Measurements from ENCODE around the gene TBC1D22A.

TBC1D22A gene

DNA sequence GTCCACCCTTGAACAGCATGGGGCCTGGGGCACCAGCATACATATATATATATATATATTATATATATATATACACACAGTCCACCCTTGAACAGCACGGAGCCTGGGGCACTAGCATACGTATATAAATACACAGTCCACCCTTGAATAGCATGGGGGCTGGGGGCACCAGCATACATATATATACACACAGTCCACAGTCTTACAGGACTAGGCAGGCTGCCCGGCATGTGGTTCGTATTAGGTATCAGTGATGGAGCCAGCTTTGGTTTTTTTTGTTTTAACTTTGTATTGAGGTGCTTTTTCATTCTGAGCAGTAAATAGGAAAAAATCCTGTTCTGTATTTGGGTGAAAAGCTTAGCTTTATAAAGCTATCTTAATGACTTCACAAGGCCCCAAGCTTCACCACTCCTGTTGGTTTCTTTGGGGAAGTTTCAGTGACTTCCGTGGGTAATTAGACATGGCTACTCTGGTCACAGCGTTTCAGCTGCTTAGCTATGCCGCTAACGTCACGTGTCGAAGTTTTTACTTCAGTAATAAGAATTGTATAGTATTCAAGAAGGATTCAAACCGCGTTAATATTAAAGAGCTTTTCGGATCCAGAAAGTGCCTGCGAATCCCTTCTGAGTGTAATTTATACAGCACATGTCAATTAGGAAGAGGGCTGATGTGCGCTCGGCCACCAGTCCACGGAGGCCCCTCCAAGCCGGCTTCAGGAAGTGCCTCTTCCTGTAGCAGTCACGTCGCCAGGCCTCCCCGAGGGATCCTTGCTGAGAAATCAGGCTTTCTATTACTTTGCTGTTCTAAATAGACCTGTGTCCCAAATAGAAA is 179.7 kb downstream of the TBC1D22A start:
- no peak for DNase-seq

DNA sequence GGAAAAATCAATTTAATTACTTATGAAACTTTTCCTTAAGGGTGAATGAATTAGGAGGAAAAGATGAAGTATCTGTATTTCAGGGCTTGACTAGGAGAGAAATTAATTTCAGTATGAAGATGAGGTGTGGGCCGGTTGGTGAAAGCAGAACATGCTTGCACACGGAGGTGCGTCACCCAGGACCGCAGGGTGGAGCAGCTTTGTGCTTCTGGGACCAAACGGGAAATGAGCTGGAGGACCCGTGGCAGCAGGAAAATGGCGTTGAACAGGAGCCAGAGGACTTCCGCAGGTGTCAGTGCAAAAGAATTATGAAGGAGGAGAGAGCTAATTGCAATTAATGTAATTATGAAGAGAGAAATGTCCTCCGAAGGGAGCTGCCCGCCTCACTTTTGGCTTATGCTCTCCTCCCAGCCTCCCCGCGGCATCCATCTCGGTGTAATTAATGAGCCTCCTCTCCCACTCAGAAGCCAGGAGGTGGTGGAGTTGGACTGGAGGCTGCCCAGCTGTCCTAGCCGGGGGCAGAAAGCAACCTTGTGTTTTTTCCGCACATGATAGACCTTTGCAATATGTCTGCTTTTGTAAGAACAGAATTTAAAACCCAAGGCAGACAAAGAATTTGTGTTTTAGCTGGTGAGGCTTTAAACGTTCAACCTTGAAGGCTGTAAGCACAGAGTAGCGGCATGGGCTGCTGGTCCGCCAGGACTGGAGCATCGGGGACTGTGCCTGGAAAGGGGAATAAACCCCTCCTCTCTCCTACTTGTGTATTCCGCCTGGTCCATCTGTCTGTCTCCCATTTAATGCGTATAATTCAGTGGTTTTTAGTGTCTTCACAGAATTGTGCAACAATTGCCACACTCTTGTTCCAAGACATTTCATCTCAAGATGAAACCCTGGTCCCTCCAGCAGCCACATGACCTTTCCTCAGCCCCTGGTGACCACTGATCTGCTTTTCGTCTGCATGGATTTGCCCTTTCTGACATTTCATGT is 180.6 kb downstream of the TBC1D22A start:
- DNase-seq: no peak

DNA sequence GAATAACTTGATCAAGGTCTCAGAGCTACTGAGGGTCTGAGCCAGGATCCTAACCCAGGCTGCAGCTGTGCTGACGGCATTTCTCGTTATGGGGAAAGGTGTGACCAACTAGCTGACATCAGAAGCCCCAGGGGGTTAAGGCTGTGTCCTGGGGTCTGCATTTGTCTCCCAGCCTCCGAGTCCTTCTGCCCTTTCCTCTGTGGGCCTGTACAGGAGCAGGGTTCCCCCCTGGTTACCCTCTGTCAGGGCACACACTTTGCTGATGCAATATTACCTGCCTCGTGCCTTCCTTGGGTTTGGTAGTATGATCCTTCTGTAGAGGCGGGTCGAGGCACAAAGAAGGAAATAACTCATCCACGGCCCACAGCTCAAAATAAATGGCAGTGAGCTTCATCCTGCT is 183.0 kb downstream of the TBC1D22A start:
- no peak for DNase-seq

DNA sequence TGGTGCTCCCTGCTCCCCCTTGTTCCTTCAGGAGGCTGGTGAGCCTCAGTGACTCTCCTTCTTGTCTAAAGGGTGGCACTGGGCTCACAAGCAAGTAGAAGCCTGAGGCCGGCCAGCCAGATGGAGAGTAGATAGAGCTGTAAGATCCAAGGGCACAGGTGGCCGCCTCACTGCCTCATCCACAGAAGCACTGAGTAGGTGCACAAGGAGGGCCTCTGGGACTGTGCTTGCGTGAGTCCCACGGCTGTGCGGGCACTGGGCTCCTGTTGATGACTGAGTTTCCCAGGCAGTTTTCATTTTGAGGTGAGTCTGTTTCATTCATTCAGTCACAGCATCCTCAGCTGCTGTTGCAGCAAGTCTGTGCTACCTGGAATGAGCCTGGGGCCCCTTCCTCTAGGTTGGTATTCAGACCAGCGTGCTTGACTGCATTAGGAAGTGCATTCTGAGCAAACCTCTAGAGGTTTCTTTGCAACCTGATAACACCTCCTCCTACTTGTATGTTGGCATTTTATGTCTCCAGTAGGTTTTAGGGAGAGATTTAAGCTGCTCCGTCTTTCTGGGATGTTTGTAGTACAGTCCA is 184.0 kb downstream of the TBC1D22A start:
- DNase-seq: no peak

DNA sequence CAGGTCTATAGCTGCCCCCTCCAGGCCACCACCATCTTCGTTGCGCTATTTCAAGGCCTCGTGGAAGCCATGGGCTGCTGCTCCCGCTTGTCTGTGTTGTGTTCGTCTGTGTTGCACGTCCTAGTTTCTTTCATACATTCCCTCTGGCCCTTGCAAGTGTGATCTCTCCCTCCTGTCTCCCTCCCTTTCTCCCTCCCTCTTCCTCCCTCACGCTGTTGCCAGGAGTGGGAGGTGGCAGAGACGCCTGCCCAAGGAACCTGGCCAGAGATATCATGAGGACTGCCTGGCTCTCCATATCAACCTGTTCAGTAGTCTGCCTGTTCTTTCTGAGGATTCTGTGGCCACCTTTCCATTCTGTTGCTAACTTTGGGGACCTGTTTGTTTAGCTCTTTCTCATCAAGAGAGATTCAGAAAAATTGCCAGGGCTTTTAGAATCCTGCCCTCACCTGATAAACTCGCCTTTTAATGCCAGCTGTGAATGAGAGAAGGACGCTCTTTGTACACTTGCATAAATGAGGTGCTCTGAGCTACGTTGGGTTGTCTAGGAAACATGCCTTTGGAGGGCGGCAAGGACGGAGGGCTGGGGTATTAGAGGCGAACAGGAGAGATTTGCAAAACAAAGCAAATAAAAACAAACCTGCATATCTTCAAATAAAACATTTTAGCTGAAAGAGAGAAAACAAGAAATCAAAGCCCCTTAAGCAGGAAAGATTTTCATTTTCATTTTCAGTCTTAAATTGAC is 185.2 kb downstream of the TBC1D22A start:
- DNase-seq: no peak

DNA sequence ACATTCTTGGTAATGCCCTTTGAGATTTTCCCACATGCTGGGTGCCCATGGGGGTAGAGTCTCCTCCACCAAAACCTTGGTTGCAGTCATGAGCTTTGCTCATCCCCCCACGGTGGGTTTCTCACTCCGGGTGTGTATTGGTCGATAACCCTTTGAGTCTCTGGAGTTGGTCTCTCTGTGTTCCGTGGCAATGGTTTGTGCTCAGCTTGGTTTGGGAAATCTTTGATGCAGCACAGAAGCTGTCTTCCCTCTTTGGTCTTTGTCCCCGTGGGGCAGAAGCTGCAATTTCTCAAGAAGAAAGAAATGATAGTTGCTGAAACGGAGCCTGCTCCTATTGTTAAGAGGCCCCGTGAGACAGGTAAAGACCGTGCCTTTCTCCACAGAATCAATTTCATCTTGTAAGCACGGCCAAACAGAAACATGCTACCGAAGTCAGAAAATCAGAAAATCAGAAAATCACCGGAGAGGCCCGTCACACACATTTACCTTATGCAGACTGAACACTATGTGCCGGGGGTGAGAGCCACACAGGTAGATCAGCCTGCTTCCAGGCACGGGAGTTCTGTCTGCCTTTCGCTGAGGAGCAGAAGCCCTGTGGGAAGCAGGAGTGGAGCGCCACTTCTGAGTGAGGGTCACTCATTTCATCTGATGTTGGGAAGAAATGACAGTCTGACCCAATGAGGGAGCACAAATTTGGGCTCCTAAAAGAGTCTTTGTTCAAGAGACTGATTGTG is 186.1 kb downstream of the TBC1D22A start:
- no peak for DNase-seq

DNA sequence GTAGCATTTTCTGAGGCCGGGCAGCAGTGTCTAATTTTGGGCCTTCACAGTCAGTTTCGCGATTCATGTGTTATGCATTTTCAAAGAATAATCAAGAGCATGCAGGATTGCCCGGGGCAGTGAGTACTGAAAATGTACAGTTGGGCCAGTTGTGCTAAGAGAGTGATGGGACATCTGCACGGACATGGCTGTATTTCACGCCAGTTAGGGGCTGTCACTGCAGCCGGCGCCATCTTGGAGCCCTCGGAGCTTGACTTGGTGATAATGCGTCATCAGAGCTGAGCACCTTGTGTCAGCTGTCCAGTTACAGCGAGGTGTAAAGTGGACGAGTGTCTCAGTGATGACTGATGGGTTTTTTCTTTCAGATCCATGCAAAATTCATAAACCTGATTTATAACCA is 188.9 kb downstream of the TBC1D22A start:
- DNase-seq: no peak

DNA sequence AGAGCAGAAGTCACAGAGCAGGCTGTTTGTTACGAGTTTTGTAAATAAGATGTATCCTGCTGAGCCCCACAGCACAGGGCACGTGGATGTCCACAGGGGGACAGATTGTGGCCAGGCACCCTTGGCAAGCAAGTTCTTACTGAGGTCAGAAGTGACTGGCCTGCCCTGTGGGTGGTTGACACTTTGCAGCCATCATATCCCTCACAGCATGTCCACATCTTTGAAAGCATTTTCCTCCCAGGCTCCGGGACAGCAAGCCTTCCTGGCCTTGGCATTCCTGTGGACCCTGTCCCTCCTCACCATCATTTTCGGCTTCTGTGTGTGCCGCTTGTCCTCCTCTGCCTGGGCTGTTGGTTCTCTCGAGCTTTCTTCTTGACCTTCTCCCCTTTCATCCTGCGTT is 189.5 kb downstream of the TBC1D22A start:
- DNase-seq: no peak

DNA sequence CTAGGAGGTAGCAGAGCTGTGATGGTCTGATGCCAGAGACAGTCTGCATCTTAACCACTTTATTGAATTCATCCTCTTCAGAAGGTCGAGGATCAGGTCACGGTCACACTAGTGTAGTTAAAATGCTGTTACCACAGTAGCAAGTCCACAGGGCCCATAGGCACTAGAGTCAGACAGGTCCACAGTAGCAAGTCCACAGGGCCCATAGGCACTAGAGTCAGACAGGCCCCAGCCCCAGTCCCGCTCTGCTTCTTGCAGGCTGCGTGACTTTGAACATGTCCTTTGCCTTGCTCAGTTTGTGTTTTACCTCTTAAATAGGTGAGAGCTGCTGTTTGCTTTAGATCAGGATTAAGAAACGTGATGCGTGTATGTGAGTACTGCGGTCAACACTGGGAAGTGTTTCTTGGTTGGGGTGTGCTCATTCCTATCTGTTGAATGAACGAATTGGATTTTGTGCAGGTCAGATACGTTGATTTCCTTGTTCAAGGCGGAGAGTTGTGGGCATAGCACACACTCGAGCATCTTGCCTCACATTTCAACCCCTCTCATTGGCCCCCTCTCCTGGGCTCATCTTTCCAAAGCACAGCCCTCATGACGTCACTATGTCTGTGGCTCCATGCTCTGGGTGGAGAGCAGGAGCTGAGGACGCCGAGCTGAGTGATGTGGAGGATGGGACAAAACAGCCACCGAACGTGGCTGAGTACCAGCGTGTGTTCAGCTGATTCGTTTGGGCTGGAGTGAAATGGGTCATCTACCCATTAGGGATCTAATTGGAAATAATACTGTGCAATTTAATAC is 191.7 kb downstream of the TBC1D22A start:
- no peak for DNase-seq

DNA sequence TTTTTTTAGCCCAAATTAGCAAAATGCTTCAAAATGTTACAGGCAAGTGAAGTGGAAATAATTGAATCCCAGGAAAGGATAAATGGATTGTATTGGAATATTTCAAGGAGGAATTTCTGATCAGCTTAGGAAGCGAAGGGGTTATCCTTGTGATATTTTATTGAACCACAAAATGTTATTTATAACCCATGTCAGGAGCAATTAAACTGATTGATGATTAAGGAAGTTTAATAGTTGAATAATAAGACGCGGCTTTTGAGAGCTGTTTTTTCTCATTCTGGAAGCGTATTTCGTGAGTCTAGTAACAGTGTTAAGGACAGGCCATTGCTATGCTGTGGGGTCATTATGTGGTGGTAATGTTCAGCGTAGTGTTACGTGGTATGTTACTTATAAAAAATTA is 192.3 kb downstream of the TBC1D22A start:
- DNase-seq: no peak

DNA sequence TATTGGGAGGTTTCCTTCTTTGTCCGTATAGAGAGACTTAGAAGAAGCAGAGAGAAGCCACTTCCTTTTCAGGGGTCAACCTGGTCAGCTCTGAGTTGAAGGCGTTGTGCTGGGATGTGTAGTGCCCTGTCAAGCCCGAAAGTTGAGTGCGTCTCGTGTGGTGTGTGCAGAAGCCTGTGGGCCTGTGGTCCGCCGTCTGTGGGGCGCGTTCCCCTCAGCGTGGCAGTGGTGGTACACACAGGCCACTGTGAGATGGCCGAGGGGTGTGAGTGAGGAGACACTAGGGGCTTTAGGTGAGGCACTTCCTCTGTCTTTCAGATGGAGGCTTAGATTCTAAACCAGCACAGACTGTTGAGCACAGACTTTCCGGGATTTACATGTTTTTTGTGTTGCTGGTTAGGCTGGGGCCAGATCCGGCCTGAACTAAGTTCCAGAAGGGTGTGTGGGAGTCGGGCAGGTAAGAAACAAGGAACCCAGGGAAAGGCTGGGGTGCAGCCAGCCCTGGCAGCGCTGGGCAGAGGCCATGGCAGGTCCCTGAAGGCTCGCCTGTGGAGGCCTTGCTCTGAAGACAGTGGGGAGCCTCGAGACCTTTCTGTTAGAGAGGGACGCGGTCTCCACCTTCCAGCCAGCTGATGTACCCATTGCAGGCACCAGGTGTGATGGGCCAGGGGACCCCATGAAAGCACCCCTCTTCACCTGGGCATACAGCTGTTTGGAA is 194.2 kb downstream of the TBC1D22A start:
- DNase-seq: no peak

DNA sequence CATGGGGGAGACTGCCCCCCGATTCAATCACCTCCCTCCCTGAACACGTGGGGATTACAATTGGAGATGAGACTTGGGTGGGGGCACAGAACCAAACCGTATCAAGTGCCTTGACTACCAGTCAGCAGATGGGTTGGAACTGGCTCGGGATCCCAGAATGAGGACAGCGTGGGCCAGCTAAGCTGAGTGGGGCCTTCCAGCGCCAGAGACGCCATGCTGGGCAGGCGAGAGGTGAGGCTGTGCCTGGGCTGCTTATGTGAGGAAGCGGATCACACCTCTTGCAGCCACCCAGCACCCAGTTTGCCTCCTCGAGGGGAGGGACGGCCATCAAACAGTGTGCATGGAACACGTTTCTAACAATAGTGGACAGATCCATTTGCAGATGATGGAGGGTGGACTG is 195.1 kb downstream of the TBC1D22A start:
- no peak for DNase-seq

DNA sequence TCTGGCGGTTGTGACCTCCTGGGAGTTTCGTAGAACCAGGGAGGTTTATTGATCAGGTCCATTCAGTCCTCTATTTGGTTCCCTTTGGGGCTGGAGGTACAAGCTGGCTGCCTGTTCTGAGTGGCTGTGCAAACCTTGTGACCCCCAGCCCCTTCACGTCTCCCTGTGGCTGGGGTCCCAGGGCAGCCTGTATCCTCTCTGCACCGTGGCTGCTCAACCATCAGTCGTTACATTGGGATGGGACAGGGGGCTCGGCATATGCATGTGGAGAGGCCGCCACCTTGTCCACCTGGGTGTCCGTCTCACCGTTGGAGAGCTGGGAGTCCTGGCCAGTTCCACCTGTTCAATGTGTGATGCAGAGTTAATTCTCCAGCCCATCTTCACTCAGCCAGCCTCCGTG is 195.7 kb downstream of the TBC1D22A start:
- DNase-seq: no peak

DNA sequence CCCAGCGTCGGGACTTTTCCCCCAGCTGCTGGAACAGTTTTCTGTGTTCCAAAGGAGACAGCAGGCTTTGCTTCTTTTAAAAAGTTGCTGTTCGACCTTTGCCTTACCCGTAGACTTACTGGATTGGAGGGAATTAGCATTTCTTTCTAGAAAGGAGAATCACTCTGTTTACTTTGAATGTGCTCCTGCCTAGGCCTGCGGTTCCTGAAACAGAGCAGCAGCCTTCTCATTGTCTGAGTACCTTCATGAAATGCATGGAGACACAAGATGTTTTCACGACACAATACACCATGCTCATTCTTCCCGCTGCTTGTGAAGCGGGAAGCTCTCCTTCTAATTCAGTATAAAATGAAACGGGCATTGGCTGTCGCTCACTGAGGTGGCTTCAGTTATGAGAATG is 196.2 kb downstream of the TBC1D22A start:
- DNase-seq: no peak

DNA sequence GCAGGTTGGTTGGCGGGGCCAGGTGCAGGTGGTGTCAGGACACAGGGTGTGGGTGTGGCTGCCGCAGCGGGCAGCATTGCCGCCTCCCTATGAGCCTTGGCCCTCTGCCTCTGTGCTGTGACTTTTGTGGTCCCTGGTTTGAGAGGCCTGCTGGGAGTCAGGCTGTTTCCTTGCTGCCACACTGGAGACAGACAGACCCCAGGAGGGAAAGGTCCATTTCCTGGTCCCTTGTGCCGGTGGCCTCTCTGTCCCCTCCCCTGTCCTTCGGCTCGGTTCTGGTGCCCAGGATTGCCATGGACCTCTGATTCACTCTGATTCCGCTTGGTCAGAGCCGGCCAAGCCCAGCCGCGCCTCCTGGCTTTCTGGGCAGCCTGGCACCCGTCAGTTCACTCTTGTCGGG is 196.9 kb downstream of the TBC1D22A start:
- DNase-seq: no peak

DNA sequence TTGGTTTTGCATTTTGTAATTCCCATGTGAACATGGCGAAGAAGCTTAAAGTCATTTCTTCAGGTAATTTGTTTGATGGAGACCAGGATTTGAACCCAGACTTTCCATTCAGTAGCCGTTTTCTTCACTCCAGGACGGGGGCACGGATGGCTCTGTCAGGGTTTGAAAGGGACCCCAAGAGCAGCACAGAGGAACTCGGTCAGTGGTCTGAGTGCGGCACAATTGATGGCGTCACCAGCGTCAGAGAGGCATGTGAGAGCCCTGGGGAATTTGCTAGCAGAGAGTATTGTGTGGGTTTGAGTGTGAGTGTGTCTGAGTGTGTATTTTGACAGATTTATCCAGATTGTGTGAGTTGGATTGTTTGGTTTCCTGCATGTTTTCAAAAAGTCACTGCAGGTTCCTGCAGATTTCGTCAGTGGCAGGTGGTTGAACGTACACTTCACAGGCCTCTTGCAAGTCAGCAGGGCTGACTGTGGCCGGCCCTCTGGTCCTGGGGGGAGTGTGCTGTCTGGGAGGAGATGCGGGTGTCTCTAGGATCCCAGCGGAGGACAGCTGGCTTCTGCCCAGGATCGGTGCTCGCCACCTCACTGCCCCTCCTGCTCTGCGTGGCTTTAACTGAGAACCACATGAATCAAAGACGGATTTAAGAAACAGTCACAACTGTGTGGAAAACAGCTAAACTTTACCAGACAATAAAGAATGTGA is 199.3 kb downstream of the TBC1D22A start:
- no peak for DNase-seq

DNA sequence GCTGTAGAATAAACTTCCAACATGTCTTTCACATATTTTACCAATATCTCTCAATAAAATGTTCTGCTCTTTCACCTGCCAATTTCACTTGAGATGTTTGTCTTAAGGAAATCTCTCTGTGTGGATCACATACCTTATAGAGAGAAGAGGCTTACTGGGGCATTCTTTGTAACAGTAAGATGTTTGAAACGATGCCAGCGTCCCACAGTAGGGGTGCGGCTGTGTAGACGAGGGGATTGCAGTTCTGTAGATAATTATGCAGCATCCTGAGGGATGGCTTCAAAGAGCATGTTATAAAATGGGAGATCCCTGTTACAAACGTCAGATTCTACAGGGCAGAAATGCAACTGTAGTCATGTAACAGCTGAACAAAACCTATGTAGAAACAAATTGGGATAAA is 200.0 kb downstream of the TBC1D22A start:
- no peak for DNase-seq

DNA sequence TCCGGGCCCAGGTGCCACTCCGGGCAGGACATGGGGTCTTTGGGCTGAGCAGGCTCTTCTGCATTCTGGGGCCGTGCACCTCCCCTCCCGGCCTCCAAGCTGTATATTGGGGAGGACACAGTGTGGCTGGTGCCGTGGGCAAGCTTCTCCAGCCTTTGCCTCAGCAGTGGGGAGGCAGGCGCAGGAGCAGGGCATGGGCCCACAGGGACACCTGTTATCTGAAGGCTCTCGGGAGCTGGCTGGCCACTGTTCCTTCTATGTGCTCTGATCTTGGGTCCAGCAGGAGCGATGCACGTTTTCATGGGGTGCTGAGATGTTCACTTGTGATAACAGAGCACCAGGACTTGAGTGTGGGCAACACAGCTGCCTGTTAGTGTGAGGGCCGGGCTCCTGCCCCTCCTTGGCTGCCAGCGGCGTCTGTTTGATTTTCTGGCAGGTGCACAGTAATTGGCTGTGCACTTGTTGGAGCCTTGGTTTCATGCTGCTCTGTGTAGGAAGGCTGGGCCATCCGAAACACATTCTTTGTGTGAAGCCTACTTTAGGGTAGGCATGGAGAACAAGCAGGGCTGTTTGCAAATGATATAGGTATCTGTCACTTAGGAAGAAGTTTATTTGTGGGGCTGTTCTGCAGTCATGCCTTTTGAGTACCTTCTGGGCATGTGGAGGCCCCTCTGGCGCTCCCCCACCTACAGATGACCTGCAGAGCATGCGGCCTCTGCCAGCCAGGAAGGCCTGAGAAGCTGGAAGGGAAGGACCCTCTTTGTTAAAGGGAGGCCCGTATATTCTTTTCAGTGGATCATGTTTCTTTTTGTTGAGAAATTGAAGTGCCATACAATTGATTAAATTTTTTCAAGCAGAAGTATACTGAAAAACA is 201.5 kb downstream of the TBC1D22A start:
- no peak for DNase-seq
